ENCODE results near the gene SPATS2. TPM values are rescaled to one million over a fixed set of nuclear protein-coding genes. Genes with fewer than 3 reads are reported as not detected.

SPATS2 gene
- total and polyA plus RNA-seq, 2 donors from 2014 or later = 10.0 to 23.7 TPM

- H3K36me3 ChIP-seq (ENCODE audit: control insufficient read depth in 2 of 3, insufficient read depth in 3 of 3, low read length in 3 of 3) = peaks cover 0 to 6% (median 0%) of the 10 kb centered on the region in 3 donors
Measured at GRCh38 chr12:49487605-49488004, 120.3 kb downstream of the SPATS2 start.

GRCh38 chr12:49489154-49489553 is 121.9 kb downstream of the SPATS2 start:
- DNase-seq (no peak), FAIRE-seq (no peak)
- no peak overlapping the region for H3K27ac ChIP-seq (ENCODE audit: low read depth in 2 of 2, low read length in 2 of 2)
- intact Hi-C loops (cut with DNase I) = no loop called here
- peaks cover 0 to 6% (median 0%) of the 10 kb centered on the region in 3 donors for H3K36me3 ChIP-seq (ENCODE audit: control insufficient read depth in 2 of 3, insufficient read depth in 3 of 3, low read length in 3 of 3)
- TF ChIP-seq CTCF (IDR thresholded peaks at IDR 0.05; ENCODE audit: borderline replicate concordance, extremely low read depth, insufficient read depth) = no peak
- H3K9ac ChIP-seq (ENCODE audit: low read length in 3 of 3) = no peak overlapping the region
- no peak overlapping the region for H3K4me3 ChIP-seq (ENCODE audit: low read length in 3 of 3)
- H3K9me3 ChIP-seq (ENCODE audit: control insufficient read depth in 2 of 3, insufficient read depth in 1 of 3, low read length in 3 of 3) = no peaks in the 10 kb centered on the region
- H3K4me1 ChIP-seq (ENCODE audit: control insufficient read depth in 2 of 3, insufficient read depth in 2 of 3, low read depth in 1 of 3, low read length in 3 of 3) = no peaks in the 10 kb centered on the region
- H3K27me3 ChIP-seq (ENCODE audit: control insufficient read depth, insufficient read depth, low read length) = no peaks in the 10 kb centered on the region

More at GRCh38 chr12:49487605-49488004, 120.3 kb downstream of the SPATS2 start:
- FAIRE-seq (no peak), DNase-seq (no peak)
- no peaks in the 10 kb centered on the region for H3K9me3 ChIP-seq (ENCODE audit: control insufficient read depth in 2 of 3, insufficient read depth in 1 of 3, low read length in 3 of 3)
- H3K4me3 ChIP-seq (ENCODE audit: low read length in 3 of 3) = no peak overlapping the region
- no peak overlapping the region for H3K9ac ChIP-seq (ENCODE audit: low read length in 3 of 3)
- TF ChIP-seq CTCF (IDR thresholded peaks at IDR 0.05; ENCODE audit: borderline replicate concordance, extremely low read depth, insufficient read depth) = no peak
- intact Hi-C loops (cut with DNase I) = no loop called here
- H3K27ac ChIP-seq (ENCODE audit: low read depth in 2 of 2, low read length in 2 of 2) = no peak overlapping the region
- H3K4me1 ChIP-seq (ENCODE audit: control insufficient read depth in 2 of 3, insufficient read depth in 2 of 3, low read depth in 1 of 3, low read length in 3 of 3) = no peaks in the 10 kb centered on the region
- H3K27me3 ChIP-seq (ENCODE audit: control insufficient read depth, insufficient read depth, low read length) = no peaks in the 10 kb centered on the region

GRCh38 chr12:49489720-49490119 is 122.5 kb downstream of the SPATS2 start:
- FAIRE-seq (no peak), DNase-seq (no peak)
- Histone ChIP-seq H3K4me1 (ENCODE audit: control insufficient read depth in 2 of 3, insufficient read depth in 2 of 3, low read depth in 1 of 3, low read length in 3 of 3) (no peaks in the 10 kb centered on the region), H3K9ac (ENCODE audit: low read length in 3 of 3) (no peak overlapping the region), H3K36me3 (ENCODE audit: control insufficient read depth in 2 of 3, insufficient read depth in 3 of 3, low read length in 3 of 3) (peaks cover 0 to 8% (median 0%) of the 10 kb centered on the region in 3 donors), H3K9me3 (ENCODE audit: control insufficient read depth in 2 of 3, insufficient read depth in 1 of 3, low read length in 3 of 3) (no peaks in the 10 kb centered on the region), H3K27me3 (ENCODE audit: control insufficient read depth, insufficient read depth, low read length) (no peaks in the 10 kb centered on the region), H3K27ac (ENCODE audit: low read depth in 2 of 2, low read length in 2 of 2) (no peak overlapping the region), H3K4me3 (ENCODE audit: low read length in 3 of 3) (no peak overlapping the region)
- intact Hi-C loops (cut with DNase I) = no loop called here
- no peak for TF ChIP-seq CTCF (IDR thresholded peaks at IDR 0.05; ENCODE audit: borderline replicate concordance, extremely low read depth, insufficient read depth)

GRCh38 chr12:49491823-49492222 is 124.6 kb downstream of the SPATS2 start:
- H3K9me3 ChIP-seq (ENCODE audit: control insufficient read depth in 2 of 3, insufficient read depth in 1 of 3, low read length in 3 of 3) = no peaks in the 10 kb centered on the region
- no peak overlapping the region for H3K27ac ChIP-seq (ENCODE audit: low read depth in 2 of 2, low read length in 2 of 2)
- FAIRE-seq (no peak), DNase-seq (no peak)
- peaks cover 0 to 14% (median under 1%) of the 10 kb centered on the region in 3 donors for H3K36me3 ChIP-seq (ENCODE audit: control insufficient read depth in 2 of 3, insufficient read depth in 3 of 3, low read length in 3 of 3)
- intact Hi-C loops (cut with DNase I) = no loop called here
- no peaks in the 10 kb centered on the region for H3K4me1 ChIP-seq (ENCODE audit: control insufficient read depth in 2 of 3, insufficient read depth in 2 of 3, low read depth in 1 of 3, low read length in 3 of 3)
- no peaks in the 10 kb centered on the region for H3K27me3 ChIP-seq (ENCODE audit: control insufficient read depth, insufficient read depth, low read length)
- no peak overlapping the region for H3K4me3 ChIP-seq (ENCODE audit: low read length in 3 of 3)
- no peak for TF ChIP-seq CTCF (IDR thresholded peaks at IDR 0.05; ENCODE audit: borderline replicate concordance, extremely low read depth, insufficient read depth)
- H3K9ac ChIP-seq (ENCODE audit: low read length in 3 of 3) = no peak overlapping the region

All from kidney (tissue), 14 donors.